Endometrial microvascular endothelial cells (primary cell): ENCODE results near the gene PIK3AP1. TPM values are rescaled to one million over a fixed set of nuclear protein-coding genes. Genes with fewer than 3 reads are reported as not detected.
"Not testable (repeated sequence)": the region's sequence is repeated elsewhere in the genome, so short reads cannot be mapped to it uniquely, and the experiment has no call there.

Experiments
- in situ Hi-C: cut with HindIII; loops from 2 replicates; pipeline ENCODE4 v1.10.0; 2017; ENCODE audit warnings: low sequenced_read_pairs, low pct_unique_long_range_greater_than_20kb; ENCODE audit errors: inconsistent ontology term
- total RNA-seq: library from RNA; depleted of rRNA; stranded (reverse); fragments of >200 nt; gene quantifications from one replicate; pipeline ENCODE4 v1.2.3, GENCODE V29; 2015; ENCODE audit errors: inconsistent ontology term

The PIK3AP1 gene
- total RNA-seq, 1 donor from 2014 or later = not detected

DNA sequence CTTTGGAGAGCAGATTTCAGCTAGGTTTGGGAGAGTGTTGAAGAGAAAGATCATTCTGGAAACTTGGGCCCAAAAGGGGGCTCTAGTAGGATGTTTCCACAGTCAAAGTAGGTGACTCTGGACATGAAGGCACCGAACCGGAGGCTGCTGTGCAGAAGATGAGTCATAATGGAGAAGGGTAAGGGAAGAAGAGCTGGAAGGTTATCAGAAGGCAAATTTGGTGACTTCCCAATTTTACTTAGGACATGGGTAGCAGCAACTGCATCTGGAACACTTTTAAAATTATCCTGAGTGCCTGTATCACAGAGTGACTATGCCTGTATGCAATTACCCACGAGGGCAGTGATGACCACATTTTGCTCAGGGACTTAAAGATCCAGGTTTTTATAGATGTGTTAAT is 38.8 kb downstream of the PIK3AP1 start:
- in situ Hi-C loops = no loop called here

DNA sequence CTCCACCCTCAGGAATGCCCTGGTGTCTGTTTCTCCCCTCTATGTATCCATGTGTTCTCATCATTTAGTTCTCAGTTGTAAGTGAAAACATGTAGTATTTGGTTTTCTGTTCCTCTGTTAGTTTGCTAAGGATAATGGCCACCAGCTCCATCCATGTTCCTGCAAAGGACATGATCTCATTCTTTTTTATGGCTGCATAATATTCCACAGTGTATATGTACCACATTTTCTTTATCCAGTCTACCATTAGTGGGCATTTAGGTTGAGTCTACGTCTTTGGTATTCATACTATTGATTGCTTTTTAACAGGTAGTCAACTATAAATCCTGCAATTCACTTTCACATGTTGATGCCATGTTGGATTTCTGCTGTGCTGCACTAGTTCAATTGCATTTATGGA is 39.9 kb downstream of the PIK3AP1 start:
- in situ Hi-C loops = not testable (repeated sequence)

DNA sequence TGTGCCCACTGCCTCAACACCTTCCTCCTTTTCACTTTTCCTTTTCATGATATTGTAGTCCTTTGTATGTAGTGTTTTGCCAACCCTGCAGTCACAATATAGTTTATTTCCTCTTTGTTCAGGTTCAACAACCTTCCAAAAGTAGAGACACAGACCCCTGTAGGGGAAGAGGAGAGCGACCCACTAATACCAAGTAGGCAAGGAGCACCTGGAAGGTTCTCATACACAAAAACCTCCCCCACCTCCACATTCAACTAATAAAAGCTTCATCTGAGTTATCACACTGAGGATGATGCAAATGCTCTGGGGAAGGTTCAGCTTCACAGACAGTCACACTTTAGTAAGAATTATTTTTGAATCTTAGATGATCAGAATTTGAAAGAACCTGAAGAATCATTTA is 41.6 kb downstream of the PIK3AP1 start:
- in situ Hi-C loops = no loop called here

DNA sequence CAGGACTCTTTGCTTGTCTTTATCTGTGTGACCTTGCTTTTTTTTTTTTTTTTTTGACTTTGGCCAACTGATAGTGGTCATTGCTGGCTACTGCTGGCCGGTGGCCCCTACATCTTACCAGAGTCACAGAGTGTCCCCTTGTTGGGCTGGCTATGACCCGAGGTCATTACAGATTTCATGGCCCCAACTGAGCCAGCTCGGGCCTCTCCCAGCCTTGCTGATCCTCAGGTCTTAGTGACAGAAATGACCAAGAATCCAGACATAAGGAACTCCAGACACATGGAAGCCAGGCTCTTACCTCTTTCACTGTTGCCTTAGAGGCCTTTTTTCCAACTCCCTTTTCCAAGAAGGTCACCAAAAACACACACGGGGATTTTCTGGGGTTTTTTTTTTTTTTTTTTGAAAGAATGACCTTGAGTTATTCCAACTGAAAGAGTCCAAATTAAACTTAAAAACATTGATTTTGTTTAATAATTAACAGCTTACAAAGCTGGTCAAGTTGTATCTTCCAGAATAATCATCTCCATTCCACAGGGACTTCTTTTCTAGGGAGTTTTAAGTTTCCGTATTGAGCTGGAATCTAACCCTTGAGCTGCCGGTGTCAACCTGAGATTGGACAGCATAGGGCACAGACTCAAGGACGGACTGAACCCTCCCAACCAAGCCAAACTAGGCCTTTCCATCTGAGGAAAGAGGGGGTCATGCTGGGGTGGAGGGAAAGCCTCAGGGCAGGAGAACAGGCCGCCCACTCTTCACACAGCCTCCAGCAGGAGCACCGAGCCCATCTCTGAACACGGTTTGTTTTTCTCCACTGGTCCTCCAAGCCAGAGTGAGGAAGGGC is 43.8 kb downstream of the PIK3AP1 start:
- in situ Hi-C loops = no loop called here

DNA sequence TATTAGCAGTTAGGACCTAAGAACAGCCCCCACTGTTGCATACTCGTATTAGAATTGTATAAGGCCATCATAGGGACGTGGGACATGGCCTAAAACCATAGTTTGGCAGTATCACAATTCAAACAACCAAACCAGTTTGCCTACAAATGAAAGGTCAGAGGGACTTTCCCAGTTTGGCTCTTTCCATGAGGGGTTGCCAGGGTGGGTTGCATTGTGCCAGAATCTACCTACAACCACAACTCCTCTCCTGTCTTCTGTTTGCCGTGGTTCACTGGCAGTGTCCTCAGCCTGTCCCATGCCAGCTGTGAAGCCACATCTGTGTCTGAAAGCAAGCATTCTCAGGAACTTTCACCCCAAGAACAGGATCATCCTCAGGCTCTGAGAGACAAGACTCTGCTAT is 44.5 kb downstream of the PIK3AP1 start:
- in situ Hi-C loops = no loop called here

DNA sequence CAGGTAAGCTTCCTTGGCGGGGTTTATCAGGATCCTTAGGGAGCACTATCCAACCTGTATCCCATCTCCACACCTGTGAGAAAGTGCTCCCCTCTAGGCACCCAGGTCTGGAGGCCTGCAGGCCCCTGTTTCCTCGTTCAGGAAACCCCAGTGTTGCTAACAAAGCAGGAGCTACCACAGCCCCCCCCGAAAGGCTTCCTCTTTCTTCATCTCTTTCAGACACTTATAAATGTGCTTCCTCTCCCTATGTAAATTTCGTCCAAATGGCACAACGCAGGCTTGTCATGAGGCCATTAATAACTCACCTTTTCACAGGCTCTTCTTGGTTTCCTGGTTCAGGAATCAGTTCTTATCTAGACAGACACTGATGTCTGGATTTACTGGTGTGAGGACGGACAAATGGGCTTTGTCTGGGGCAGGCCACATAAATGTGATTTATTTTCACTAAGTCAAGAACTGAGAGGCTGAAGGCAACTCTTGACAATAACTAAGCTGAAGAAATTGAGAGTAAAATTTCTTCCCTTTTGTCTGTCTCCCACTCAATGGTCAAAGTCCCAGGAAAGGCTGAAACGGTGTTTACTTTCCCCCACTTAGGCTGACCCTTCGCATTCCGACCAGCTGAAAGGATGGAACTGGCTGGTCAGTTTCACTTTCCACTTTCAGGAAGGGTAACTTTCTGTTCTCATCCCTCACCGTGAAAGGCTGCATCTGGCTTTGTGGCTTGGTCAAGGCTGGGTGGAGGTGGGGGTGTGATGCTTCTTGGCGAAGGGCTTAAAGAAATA is 46.8 kb downstream of the PIK3AP1 start:
- in situ Hi-C loops = no loop called here

DNA sequence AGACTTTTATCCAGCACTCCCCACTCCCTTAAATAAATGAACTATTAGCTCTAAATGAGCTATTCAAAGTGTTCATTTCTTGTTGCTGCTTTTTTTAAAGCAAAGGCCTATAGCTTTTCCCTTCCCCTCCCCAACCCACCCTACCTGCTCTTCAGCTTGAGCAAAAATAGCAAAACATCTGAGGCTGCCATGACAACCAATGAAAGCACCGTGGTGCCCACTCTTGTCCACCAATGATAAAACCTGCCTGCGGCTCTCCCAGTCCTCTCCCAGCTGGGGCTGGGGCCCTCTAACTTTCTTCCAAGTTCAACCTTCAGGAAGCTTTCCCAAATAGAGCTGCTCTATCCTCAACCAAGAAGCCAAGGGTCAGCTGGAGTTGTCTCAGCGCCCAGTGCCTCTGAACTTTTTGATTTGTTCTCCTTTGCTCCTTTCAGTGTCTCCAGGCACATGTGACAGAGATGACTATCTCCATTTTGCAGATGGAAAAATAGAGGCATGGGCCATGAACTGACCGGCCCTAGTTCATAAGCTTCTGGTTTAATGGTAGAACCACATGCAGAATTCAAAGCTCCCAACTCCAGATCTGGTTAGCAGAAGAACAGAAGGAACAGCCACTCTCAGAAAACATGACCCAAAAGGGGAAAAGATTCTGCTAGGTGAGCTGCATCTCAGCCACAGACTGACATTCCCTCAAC is 47.7 kb downstream of the PIK3AP1 start:
- in situ Hi-C loops = no loop called here

DNA sequence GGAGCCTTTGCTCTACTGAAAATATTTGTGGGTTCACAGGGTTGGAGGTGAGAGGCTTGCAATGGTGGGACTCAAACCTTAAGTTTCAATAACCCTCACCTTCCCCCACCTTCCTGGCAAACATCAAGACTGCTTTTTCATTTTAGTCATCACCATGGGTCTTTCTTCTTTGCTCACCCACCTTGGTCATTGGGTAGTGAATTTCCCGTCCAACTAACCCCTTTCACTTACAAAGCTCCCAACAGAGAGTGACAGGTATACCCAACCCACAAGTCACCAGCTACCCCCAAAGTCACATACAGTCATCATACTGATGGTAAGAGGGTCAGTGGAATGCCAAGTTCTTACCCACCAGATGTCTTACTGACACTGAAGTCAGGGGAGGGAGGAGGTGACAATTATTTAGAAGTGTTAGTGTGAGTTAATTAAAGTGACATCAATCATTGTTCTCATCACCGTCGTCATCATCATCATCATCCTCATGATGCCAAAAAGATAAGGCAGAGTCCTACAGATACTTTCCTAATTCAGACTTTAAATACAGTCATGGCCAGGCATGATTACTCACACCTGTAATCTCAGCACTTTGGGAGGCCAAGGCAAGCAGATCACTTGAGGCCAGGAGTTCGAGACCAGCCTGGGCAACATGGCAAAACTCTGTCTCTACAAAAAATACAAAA is 49.0 kb downstream of the PIK3AP1 start:
- in situ Hi-C loops = no loop called here

DNA sequence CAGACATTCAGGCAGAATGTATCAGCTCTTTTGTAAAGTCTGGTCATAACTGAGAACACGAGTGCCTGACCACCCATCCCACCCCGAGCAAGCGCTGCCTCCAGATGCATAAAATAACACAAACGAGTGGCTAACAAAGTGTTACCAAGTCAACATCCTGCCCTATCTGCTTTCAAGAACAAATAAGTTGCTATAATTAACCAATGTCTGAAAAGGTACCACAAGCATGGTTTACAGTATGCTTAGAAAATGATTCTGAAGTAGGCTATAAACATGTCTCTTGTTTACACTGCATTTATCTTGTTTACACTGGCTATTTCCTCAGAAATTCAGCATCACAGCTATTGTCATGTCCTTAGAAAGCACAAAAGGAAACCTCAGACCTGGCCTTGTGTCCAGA is 49.5 kb downstream of the PIK3AP1 start:
- in situ Hi-C loops = no loop called here

DNA sequence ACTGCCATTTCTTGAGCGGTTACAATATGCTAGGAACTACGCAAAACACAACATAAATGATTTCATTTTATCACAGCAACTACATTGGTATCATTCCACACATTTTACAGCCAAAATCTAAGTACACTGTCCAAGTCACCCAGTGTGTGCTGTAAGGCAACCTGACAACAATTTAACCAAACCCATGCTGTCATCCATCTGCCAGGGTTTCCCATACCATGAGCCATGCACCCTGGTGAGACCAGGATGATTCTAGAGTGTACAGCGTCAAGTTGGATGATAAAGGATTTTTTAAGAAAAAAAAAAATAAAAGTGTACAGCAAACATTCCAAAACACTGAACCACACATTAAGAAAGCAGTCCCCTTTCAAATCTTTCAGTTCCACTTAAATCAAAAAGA is 52.9 kb downstream of the PIK3AP1 start:
- in situ Hi-C loops = no loop called here

DNA sequence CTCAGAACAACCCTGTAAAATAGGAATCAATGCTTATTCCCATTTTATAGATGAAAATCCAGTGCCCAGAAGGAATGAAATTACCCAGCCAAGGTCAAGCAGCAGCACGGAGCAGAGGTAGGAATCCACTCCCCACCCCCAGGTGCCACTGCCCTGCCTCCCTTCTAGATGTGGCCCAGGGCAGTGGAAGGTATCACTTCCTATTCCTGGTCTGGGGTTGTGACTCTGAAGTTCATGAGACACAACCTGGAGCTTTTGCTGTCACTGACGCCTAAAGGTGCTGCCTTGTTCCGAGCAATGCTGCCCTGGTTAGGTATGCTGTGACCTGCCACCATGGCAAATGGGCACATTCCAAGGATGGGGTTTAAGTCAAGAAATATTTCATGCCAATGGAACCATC is 53.6 kb downstream of the PIK3AP1 start:
- in situ Hi-C loops = no loop called here

DNA sequence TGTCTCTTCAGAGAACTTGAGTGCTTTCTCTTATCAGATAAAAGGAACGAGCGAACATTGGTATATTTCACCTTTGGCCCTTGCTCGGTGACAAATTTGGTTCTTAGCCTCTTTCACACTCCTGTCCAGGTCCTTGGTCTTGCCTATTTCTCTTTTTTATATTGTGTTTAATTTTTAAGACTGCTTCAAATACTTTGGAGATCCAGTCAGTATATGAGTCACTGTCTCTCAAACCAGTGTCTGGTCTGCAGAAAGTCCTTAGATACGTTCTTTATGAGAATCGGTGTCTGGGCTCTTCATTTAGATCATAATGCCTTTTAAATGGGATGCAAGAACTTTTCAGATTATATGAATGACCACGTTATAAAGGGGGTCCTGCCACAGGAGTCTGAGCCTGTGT is 55.0 kb downstream of the PIK3AP1 start:
- in situ Hi-C loops = no loop called here

DNA sequence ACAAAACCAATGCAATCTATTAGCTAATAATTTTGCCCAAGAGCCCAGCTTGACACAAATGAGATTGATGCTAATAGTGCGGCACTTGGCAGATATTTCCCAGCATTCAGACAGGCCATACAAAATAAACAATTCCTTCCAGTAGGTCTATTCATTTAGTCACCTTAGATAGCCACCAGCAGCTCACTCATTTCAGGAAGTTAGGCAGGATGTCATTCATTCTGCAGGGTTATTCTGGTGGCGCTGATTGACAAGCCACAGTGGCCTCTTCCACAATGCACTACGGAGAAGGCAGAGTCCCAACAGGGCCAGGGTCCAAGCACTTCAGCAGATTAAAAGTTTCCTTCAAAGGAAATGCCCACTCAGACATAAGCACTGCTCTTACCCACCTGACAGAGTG is 55.8 kb downstream of the PIK3AP1 start:
- in situ Hi-C loops = no loop called here

DNA sequence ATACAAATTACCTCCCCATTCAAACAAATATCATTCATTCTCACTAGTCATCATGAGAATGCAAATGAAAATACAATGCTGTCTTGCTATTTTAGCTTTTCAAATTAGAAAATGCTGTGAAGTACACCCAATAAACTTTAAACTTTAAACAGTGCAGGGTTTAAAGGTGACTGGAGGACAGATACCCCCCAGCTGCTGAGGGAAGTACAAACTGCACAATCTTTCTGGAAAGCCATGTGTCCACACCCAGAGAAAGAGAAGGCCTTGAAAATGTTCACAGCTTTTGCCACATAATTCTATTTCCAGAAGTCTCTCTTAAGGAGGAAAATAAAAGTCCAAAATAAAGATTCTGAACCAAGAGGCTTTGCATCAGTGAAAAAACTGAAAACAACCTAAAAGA is 56.5 kb downstream of the PIK3AP1 start:
- in situ Hi-C loops = no loop called here

DNA sequence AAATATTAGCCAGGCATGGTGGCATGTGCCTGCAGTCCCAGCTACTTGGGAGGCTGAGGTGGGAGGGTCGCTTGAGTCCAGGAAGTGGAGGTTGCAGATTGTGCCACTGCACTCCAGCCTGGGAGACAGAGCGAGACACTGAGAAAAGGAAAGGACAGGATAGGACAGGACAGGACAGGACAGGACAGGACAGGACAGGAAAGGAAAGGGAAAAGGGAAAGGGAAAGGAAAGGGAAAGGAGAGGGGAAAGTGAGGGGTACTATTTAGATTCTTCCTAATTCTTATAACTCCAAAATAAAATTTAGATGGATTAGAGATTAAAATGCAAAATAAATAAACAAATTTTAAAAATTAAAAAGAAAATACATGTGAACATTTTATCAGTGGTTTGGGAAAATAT is 58.7 kb downstream of the PIK3AP1 start:
- in situ Hi-C loops = no loop called here

DNA sequence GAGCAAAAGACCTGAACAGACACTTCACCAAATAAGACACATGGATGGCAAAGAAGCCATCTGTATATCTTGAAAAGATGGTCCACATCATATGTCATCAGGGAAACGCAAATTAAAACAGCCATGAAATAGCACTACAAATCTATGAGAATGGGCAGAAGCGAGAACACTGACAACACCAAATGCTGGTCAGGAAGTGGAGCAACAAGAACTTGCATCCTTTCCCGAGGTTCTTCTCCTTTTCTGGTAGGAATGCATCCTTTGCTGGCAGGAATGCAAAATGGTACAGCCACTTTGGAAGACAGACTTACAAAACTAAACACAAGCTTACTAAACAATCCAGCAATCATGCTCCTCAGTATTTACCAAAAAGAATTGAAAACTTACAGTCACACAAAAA is 60.0 kb downstream of the PIK3AP1 start:
- in situ Hi-C loops = no loop called here

DNA sequence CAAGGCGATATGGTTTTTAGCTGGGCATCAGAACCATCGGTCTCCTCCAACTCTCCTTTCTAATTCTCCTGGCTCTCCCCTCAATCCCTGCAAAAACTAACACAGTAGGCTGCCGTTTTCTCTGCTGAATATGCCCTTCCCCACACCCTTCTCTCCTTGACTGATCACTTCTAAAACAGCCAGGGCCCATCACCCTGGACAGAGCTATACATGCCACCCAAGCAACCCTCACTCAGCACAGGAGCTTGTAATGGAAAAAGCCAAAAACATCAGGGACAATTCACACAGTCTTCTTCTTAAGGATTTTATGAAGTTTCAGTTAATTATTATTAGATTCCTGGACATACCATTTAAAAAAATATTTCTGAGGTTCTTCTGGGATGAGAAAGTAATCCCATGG is 61.5 kb downstream of the PIK3AP1 start:
- in situ Hi-C loops = no loop called here

DNA sequence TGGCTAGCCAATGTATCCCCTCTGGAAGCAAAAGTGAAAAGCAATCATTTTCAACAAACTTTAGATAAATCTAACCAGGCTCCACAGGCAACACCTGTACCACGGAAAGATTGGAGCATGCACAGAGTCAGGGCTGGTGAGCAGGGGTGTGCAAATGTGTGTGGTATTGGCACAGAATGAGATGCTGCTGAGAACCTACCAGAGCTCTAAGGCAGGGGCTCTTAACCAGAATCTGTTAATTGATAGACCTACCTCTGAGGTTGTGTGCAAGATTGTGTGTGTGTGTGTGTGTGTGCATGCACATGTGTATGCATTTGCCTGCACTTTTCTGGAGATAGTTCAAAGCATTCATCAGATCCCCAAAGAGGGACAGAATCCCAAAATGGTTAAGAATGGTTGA is 62.9 kb downstream of the PIK3AP1 start:
- in situ Hi-C loops = no loop called here

DNA sequence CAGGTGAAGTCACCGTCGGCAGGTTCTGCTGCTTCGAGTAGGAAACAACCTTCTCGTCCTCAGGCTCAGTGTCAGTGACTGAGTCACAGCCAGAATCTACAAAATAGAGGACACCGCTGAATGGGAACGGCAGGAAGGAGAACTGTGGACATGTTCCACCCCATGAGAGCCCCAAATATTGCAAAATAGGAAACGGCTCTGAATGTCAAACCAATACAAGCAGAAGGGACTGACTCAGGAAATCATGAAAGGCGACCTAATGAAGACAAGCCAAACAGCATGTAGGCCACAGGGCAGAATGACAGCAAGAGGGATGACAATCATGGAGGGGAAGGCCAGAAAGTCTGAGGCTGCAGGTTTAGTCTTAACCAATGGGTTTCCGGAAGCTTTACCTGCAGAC is 63.5 kb downstream of the PIK3AP1 start:
- in situ Hi-C loops = no loop called here
